Fibroblast of the aortic adventitia (primary cell): ENCODE measurements around the gene TTC23. TPM values are rescaled to one million over a fixed set of nuclear protein-coding genes. Genes with fewer than 3 reads are reported as not detected.

Experiments
- DNase-seq: peaks from one replicate; pipeline ENCODE4 v3.0.0-alpha.2; 2010; ENCODE audit warnings: low read depth
- H3K4me3 ChIP-seq: 2 replicates; pipeline ENCODE4 v1.5.1; 2011; ENCODE audit warnings: low read depth, mild to moderate bottlenecking, control low read depth, low read length, moderate library complexity
- total RNA-seq: library from RNA; depleted of rRNA; stranded (reverse); fragments of >200 nt; gene quantifications from 2 replicates; pipeline ENCODE4 v1.2.3, GENCODE V29; 2012; ENCODE audit warnings: low replicate concordance
- TF ChIP-seq, protein P1 (sequence below): IDR thresholded peaks from 2 replicates; pipeline ENCODE4 v1.5.1; 2011; ENCODE audit warnings: mild to moderate bottlenecking, low read length, control low read depth, inconsistent platforms; ENCODE audit not compliant: insufficient read depth

TTC23 gene
- total RNA-seq, 1 donor: 36.7 TPM

DNA sequence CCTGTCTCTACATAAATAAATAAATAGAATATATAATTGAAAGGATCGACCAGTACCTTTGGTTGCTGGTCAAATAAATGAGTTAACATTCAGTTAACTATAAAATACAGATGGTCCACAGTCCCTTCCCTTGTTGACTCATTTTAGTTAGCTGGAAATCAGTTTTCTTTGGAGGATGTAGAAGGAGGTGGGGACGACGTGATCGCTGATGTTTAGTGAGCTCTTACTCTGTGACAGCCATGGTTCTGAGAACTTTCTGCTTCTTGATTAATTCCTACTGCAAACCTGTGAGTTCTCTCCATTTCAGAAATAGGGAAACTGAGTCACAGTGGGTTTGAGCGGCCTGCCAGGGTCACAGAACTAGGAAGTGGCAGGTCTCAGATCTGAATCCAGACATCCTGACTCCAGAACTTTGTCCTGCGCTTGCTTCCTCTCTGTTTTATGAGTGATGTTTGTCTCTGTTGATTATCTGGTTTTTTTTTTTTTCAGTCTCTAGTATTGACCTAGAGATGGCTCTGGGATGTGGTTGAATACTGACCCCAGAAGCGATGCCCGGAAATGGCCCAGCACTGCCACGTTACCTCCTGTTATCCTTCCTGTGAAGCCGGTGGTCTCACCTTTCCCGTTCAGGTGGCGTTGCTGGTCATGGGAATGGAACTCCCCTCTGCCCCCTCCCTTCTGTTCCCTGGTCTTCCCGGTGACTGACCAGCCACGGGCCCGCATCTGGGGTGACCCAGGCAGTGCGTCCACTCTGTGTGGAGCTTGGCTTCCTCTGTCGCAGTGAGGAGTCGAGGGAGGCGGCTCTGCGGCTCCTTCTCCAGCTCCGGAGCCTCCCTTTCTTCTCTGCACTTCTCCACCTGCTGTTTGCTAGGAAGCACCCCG lies 126.3 kb downstream of the TTC23 start:
- TF ChIP-seq, protein P1, sequence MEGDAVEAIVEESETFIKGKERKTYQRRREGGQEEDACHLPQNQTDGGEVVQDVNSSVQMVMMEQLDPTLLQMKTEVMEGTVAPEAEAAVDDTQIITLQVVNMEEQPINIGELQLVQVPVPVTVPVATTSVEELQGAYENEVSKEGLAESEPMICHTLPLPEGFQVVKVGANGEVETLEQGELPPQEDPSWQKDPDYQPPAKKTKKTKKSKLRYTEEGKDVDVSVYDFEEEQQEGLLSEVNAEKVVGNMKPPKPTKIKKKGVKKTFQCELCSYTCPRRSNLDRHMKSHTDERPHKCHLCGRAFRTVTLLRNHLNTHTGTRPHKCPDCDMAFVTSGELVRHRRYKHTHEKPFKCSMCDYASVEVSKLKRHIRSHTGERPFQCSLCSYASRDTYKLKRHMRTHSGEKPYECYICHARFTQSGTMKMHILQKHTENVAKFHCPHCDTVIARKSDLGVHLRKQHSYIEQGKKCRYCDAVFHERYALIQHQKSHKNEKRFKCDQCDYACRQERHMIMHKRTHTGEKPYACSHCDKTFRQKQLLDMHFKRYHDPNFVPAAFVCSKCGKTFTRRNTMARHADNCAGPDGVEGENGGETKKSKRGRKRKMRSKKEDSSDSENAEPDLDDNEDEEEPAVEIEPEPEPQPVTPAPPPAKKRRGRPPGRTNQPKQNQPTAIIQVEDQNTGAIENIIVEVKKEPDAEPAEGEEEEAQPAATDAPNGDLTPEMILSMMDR: no peak
- no peak overlapping the region for H3K4me3 ChIP-seq
- no peak for DNase-seq

DNA sequence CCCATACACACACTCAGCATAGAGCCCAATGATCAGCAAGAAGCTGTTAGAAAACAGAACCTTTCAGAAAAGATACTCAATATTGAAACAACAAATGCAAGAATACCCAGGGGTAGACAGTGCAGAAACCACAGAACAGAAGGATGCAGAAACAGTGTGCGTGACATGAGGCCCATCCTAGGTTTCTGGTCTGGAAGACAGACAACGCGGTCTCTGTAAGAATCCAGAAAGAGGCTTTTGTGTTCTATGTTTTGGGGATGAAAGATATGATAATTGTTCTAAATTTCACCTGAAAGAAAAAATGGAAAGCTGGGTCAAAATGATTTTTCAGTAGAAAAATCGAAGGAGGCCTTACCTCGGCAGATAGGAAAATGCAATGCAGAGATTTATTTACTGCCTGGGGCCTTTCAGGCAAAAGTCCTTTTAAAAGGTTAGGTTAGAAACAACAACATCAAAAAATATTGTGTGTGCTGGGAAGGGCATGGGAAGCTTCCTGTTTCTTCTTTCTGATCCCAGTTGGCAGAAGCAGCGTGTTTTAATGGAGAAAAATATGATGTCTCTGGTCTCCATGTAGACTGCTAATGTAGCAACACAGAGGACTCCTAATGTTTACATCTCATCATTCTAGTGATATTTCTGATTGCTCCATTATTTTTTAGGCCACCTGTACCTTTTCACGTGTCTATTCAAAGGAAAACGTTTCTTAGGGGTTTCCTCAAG lies 127.5 kb downstream of the TTC23 start:
- H3K4me3 ChIP-seq: no peak overlapping the region
- TF ChIP-seq, protein P1: no peak
- DNase-seq: no peak

DNA sequence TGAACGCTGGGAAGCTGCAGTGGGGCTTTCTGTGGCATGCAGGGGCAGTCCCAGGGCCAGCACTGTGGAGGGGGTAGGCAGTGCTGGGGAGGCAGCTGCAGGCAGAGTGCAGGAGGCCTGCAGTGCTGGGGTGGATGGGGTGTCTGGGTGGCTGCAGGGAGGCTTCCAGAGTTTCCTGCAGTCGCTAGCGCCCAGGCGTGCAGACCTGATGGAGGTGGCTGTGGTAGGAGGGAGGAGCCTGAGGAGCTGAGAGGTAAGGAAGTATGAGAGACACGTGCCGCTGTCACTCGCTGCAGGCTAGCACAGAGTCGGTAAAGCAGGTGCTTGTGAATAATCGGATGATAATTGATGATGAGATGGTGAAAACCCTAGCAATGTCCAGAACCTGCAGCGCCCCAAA lies 128.2 kb downstream of the TTC23 start:
- DNase-seq: no peak
- TF ChIP-seq, protein P1: no peak
- H3K4me3 ChIP-seq: no peak overlapping the region

DNA sequence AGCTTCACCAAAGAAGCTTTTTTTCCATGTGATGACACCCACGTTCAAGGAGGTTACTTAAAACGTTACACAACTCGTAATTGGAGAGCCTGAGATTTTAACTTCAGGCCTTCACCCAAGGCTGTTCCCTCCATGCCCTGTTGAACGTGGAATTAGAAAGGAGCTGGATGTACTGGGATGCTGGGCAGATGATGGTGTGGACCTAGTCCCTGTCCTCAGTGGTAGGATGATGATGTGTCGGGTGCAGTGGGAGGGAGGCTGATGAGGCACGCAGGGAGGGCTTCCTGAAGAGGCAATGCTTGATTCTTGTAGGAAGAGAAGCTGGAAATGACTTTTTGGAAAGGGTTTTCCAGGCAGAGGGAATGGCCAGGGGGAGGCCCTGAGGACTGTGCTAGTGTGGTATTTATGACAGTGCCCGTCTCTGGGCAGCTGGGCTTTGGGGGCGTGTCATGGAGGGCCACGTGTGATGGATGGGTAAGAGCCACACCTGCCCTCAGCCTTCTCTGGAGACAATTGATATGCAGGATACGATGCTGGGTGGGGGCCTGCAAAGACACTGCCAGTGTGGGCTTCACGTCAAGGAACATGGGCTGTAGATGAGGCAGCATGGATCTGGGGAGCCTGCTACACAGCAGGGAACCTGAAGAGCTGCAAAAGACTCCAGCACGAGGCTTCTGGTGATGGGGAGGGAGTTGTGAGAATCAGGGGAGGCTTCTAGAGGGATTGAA lies 129.2 kb downstream of the TTC23 start:
- TF ChIP-seq, protein P1: no peak
- H3K4me3 ChIP-seq: no peak overlapping the region
- DNase-seq: no peak

DNA sequence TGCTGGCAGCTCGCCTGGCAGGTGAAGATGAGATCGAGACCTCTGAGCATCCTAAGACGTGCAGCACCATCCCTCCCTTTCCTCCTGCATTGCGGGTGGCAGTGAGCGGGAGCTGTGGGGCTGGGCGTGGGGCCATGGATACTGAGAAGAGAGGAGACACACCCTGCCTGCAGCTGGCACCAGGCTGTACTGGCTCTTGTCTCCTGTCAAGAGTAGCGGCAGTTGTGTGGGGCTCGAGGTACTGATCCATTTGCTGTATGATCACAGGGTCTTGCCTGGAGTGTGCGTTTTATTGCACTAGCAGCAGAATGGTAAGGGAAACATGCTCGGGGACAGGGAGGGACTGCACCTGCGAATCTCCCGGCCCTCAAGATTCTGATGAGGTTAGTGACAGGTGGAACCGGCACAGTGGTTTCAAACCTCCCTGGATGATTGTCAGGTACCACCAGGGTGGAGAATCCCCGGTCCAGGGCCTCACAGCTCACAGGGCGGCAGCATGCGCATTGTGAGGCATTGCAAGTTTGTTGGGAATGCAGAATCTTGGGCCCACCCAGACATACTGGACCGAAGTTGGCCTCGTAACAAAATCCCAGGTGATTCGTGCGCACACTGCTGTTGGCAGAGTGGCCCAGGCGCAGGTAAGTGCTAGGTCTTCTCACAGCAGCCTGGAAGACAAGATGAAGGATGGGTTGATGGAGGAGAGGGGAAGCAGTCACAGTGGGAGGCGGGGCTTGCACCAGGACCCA lies 130.4 kb downstream of the TTC23 start:
- no peak overlapping the region for H3K4me3 ChIP-seq
- TF ChIP-seq, protein P1: no peak
- no peak for DNase-seq

DNA sequence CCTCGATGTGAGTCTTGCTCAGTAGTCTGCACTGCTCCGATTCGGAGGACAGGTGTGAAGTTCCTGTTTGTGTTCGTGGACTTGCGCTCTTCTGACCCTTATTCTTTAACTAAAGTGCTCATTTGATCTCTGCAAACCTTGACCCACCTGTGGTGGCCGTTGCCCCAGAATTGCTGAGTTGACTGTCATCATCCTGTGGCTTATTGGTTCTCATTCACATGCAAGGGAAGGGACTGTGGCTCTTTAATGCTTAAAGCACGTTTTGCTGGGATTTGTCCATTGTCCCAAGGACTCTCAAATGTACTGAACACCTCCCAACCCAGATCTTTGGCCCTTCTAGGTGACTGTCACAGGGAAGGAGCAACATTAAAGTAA lies 131.1 kb downstream of the TTC23 start:
- no peak overlapping the region for H3K4me3 ChIP-seq
- TF ChIP-seq, protein P1: no peak
- no peak for DNase-seq
